HepG2 (cell line): ENCODE results near the gene GALNT11. TPM values are rescaled to one million over a fixed set of nuclear protein-coding genes. Genes with fewer than 3 reads are reported as not detected.

ENCODE experiments used
- ATF6 ChIP-seq: sonication (generic); formaldehyde crosslinking; conservative IDR thresholded peaks from 2 replicates; pipeline ENCODE4 v1.4.0; 2020; ENCODE audit warnings: missing genetic modification reagents
- DMTF1 ChIP-seq: sonication (generic); formaldehyde crosslinking; IDR thresholded peaks from 2 replicates; pipeline ENCODE4 v1.4.0; 2020; ENCODE audit warnings: mild to moderate bottlenecking, missing genetic modification reagents
- FIP1L1 ChIP-seq: fragments of 200-400 bp; formaldehyde crosslinking; IDR thresholded peaks from 2 replicates; pipeline ENCODE4 v1.6.1; 2018; ENCODE audit warnings: low read depth, mild to moderate bottlenecking, low read length, moderate library complexity, borderline replicate concordance; ENCODE audit not compliant: insufficient read depth
- GLMP ChIP-seq: sonication (generic); formaldehyde crosslinking; IDR thresholded peaks from 2 replicates; pipeline ENCODE4 v1.9.0; 2021; ENCODE audit warnings: missing genetic modification reagents, mild to moderate bottlenecking, borderline replicate concordance
- KDM6A ChIP-seq: IDR thresholded peaks from 2 replicates; pipeline ENCODE4 v1.6.1; 2016; ENCODE audit warnings: low read depth
- KLF11 ChIP-seq: IDR thresholded peaks from 2 replicates; pipeline ENCODE4 v1.6.1; 2016; ENCODE audit warnings: missing compliant biosample characterization
- MXI1 ChIP-seq: IDR thresholded peaks from 3 replicates; pipeline ENCODE4 v1.6.1; 2012; ENCODE audit warnings: low read depth, low read length, inconsistent platforms, borderline replicate concordance
- NFIC ChIP-seq: IDR thresholded peaks from 2 replicates; pipeline ENCODE4 v1.6.1; 2012; ENCODE audit warnings: mild to moderate bottlenecking, low read length, inconsistent platforms
- RBFOX2 ChIP-seq: fragments of 200-400 bp; formaldehyde crosslinking; IDR thresholded peaks from 2 replicates; pipeline ENCODE4 v1.6.1; 2017; ENCODE audit warnings: low read depth, mild to moderate bottlenecking, low read length
- SMARCC2 ChIP-seq: fragments of 450-650 bp; IDR thresholded peaks from 2 replicates; pipeline ENCODE4 v1.6.1; 2017; ENCODE audit warnings: antibody characterized with exemption, mild to moderate bottlenecking
- SP140L ChIP-seq: sonication (generic); formaldehyde crosslinking; IDR thresholded peaks from 2 replicates; pipeline ENCODE4 v1.4.0; 2020; ENCODE audit warnings: missing genetic modification reagents, borderline replicate concordance
- ZBTB7B ChIP-seq: sonication (generic); formaldehyde crosslinking; IDR thresholded peaks from 2 replicates; pipeline ENCODE4 v1.4.0; 2020; ENCODE audit warnings: missing genetic modification reagents
- ZKSCAN1 ChIP-seq: fragments of 150-350 bp; IDR thresholded peaks from 2 replicates; pipeline ENCODE4 v1.6.1; 2014; ENCODE audit warnings: low read length
- ZNF276 ChIP-seq: sonication (generic); formaldehyde crosslinking; IDR thresholded peaks from 2 replicates; pipeline ENCODE4 v1.4.0; 2020; ENCODE audit warnings: mild to moderate bottlenecking, low read depth, missing genetic modification reagents
- ZNF282 ChIP-seq: fragments of 450-650 bp; IDR thresholded peaks from 2 replicates; pipeline ENCODE4 v1.6.1; 2018; ENCODE audit not compliant: partially characterized antibody
- ZNF335 ChIP-seq: sonication (generic); formaldehyde crosslinking; IDR thresholded peaks from 2 replicates; pipeline ENCODE4 v1.4.0; 2020; ENCODE audit warnings: missing genetic modification reagents
- ZNF383 ChIP-seq: sonication (generic); formaldehyde crosslinking; IDR thresholded peaks from 2 replicates; pipeline ENCODE4 v1.4.0; 2020; ENCODE audit warnings: missing genetic modification reagents, mild to moderate bottlenecking, borderline replicate concordance
- ZNF550 ChIP-seq: sonication (generic); formaldehyde crosslinking; IDR thresholded peaks from 2 replicates; pipeline ENCODE4 v1.4.0; 2020; ENCODE audit warnings: mild to moderate bottlenecking, missing genetic modification reagents, borderline replicate concordance
- ZNF574 ChIP-seq: sonication (generic); formaldehyde crosslinking; IDR thresholded peaks from 2 replicates; pipeline ENCODE4 v1.4.0; 2020; ENCODE audit warnings: missing genetic modification reagents
- ZNF597 ChIP-seq: sonication (generic); formaldehyde crosslinking; IDR thresholded peaks from 2 replicates; pipeline ENCODE4 v1.5.0; 2020; ENCODE audit warnings: missing genetic modification reagents
- ZNF792 ChIP-seq: IDR thresholded peaks from 2 replicates; pipeline ENCODE4 v1.6.1; 2016
- polyA plus RNA-seq, 8 experiments: library from polyadenylated mRNA; depleted of rRNA in 3 of 8; stranded (reverse) in 7 of 8; unstranded in 1 of 8; fragments of >200 nt; fragmentation: Illumina TruSeq in 4 of 8; extraction: Trizol in 4 of 8; gene quantifications; 2 replicates each; pipeline versions ENCODE4 v1.2.1 to v1.2.3, GENCODE V29; 2011 to 2016; ENCODE audit warnings: low read depth in 4 of 8, missing spikeins in 1 of 8, mixed read lengths in 1 of 8; ENCODE audit not compliant: insufficient read depth in 1 of 8
- total RNA-seq, 5 experiments: library from RNA; depleted of rRNA; stranded (reverse); fragments of >200 nt; fragmentation: Illumina TruSeq; extraction: Trizol; gene quantifications; 2 replicates each; pipeline ENCODE4 v1.2.3, GENCODE V29; 2016; ENCODE audit warnings: low read depth in 1 of 5

Gene GALNT11
- total and polyA plus RNA-seq, 2 of the 13 experiments (the other 11 are each of a cell fraction or from before 2014, with no cell fraction given) = 9.3 to 16.3 TPM

- no peak for TF ChIP-seq ZNF574 (CRISPR knock-in tag)
- TF ChIP-seq KDM6A = peak; percentile 59
- no peak for TF ChIP-seq ZNF383
- TF ChIP-seq DMTF1 (CRISPR knock-in tag) = no peak
- no peak for TF ChIP-seq SP140L (CRISPR knock-in tag)
- TF ChIP-seq ATF6 (CRISPR knock-in tag) = no peak
- TF ChIP-seq KLF11 (CRISPR knock-in tag) = no peak
- no peak for TF ChIP-seq FIP1L1
- TF ChIP-seq SMARCC2 = no peak
- TF ChIP-seq GLMP (CRISPR knock-in tag) = no peak
- no peak for TF ChIP-seq RBFOX2
- TF ChIP-seq ZNF550 (CRISPR knock-in tag) = no peak
- TF ChIP-seq ZNF792 (CRISPR knock-in tag) = no peak
- TF ChIP-seq ZNF282 = no peak
- TF ChIP-seq ZNF597 (CRISPR knock-in tag) = no peak
- no peak for TF ChIP-seq ZNF335 (CRISPR knock-in tag)
- TF ChIP-seq NFIC = peak; percentile 67
- TF ChIP-seq ZKSCAN1 = no peak
- no peak for TF ChIP-seq ZNF276 (CRISPR knock-in tag)
- TF ChIP-seq ZBTB7B (CRISPR knock-in tag) = no peak
- TF ChIP-seq MXI1 = no peak
Observed at GRCh38 chr7:152081088-152081487, 55.6 kb downstream of the GALNT11 start (continued).
